NCI-H2196 treated with DMSO at 0.1 percent for 48 hours (cell line): Measurements from ENCODE around the gene CYSTM1.
"Not testable (repeated sequence)": the region's sequence is repeated elsewhere in the genome, so short reads cannot be mapped to it uniquely, and the experiment has no call there.

Source experiments
- DNase-seq: peaks from one replicate; lab custom pipeline; 2025; ENCODE audit not compliant: unreplicated experiment; lab: John Stamatoyannopoulos, UW

Gene CYSTM1

GRCh38 chr5:140148508-140148907 lies 26.5 kb upstream of the CYSTM1 start:
- no peak for DNase-seq

- no peak for DNase-seq
Observed at GRCh38 chr5:140150201-140150600, 24.8 kb upstream of the CYSTM1 start.

GRCh38 chr5:140151144-140152021 lies 23.6 kb upstream of the CYSTM1 start:
- DNase-seq = no peak

- DNase-seq = no peak
Observed at GRCh38 chr5:140152022-140152999, 22.7 kb upstream of the CYSTM1 start.

- no peak for DNase-seq
Observed at GRCh38 chr5:140153255-140153654, 21.7 kb upstream of the CYSTM1 start.

- no peak for DNase-seq
Observed at GRCh38 chr5:140153905-140154304, 21.1 kb upstream of the CYSTM1 start.

- DNase-seq = not testable (repeated sequence)
Observed at GRCh38 chr5:140154710-140155381, 20.1 kb upstream of the CYSTM1 start.

- DNase-seq = peak; percentile 69
Observed at GRCh38 chr5:140157032-140157781, 17.8 kb upstream of the CYSTM1 start.

GRCh38 chr5:140159014-140159927 lies 15.7 kb upstream of the CYSTM1 start:
- no peak for DNase-seq

GRCh38 chr5:140162275-140162674 lies 12.7 kb upstream of the CYSTM1 start:
- no peak for DNase-seq

GRCh38 chr5:140162781-140163180 lies 12.2 kb upstream of the CYSTM1 start:
- DNase-seq = no peak

- DNase-seq = no peak
Observed at GRCh38 chr5:140165101-140165922, 9.7 kb upstream of the CYSTM1 start.

GRCh38 chr5:140165923-140166270 lies 9.1 kb upstream of the CYSTM1 start:
- DNase-seq = no peak

- no peak for DNase-seq
Observed at GRCh38 chr5:140166911-140167310, 8.1 kb upstream of the CYSTM1 start.

- peak; percentile 31 for DNase-seq
Observed at GRCh38 chr5:140168371-140168770, 6.6 kb upstream of the CYSTM1 start.

- DNase-seq = no peak
Observed at GRCh38 chr5:140169410-140169809, 5.6 kb upstream of the CYSTM1 start.

GRCh38 chr5:140172483-140172882 lies 2.5 kb upstream of the CYSTM1 start:
- no peak for DNase-seq

- no peak for DNase-seq
Observed at GRCh38 chr5:140174014-140174413, 974 bp upstream of the CYSTM1 start.
